ENCODE results near the gene SPATA31C1.

Gene SPATA31C1

DNA sequence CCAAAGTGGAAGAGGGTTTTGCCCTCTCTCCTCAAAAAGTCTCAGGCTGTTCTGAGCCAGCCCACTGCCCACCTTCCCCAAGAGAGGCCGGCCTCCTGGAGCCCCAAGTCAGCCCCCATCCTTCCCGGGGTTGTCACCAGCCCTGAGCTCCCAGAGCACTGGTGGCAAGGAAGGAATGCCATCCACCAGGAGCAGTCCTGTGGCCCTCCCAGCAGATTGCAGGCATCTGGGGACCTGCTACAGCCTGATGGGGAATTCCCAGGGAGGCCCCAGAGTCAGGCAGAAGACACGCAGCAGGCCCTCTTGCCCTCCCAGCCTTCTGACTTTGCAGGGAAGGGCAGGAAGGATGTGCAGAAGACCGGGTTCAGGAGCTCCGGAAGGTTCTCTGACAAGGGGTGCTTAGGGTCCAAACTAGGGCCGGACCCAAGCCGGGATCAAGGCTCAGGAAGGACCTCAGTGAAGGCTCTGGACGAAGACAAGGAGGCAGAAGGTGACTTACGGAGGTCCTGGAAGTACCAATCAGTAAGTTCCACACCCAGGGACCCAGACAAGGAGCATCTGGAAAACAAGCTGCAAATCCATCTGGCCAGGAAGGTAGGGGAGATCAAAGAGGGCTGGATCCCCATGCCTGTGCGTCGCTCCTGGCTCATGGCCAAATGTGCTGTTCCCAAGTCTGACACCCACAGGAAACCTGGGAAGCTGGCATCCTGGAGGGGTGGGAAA, 31.4 kb upstream of the SPATA31C1 start:
- H3K27me3 ChIP-seq (ENCODE audit: insufficient read depth, poor library complexity, severe bottlenecking), result no peaks in the 10 kb centered on the region
- H3K4me3 ChIP-seq (replicated peaks; ENCODE audit: insufficient read depth, low read length), result no peak overlapping the region
- TF ChIP-seq, protein P1, sequence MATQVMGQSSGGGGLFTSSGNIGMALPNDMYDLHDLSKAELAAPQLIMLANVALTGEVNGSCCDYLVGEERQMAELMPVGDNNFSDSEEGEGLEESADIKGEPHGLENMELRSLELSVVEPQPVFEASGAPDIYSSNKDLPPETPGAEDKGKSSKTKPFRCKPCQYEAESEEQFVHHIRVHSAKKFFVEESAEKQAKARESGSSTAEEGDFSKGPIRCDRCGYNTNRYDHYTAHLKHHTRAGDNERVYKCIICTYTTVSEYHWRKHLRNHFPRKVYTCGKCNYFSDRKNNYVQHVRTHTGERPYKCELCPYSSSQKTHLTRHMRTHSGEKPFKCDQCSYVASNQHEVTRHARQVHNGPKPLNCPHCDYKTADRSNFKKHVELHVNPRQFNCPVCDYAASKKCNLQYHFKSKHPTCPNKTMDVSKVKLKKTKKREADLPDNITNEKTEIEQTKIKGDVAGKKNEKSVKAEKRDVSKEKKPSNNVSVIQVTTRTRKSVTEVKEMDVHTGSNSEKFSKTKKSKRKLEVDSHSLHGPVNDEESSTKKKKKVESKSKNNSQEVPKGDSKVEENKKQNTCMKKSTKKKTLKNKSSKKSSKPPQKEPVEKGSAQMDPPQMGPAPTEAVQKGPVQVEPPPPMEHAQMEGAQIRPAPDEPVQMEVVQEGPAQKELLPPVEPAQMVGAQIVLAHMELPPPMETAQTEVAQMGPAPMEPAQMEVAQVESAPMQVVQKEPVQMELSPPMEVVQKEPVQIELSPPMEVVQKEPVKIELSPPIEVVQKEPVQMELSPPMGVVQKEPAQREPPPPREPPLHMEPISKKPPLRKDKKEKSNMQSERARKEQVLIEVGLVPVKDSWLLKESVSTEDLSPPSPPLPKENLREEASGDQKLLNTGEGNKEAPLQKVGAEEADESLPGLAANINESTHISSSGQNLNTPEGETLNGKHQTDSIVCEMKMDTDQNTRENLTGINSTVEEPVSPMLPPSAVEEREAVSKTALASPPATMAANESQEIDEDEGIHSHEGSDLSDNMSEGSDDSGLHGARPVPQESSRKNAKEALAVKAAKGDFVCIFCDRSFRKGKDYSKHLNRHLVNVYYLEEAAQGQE (IDR thresholded peaks at IDR 0.05; ENCODE audit: insufficient replicate concordance, low read depth), result no peak
- TF ChIP-seq, protein P2, sequence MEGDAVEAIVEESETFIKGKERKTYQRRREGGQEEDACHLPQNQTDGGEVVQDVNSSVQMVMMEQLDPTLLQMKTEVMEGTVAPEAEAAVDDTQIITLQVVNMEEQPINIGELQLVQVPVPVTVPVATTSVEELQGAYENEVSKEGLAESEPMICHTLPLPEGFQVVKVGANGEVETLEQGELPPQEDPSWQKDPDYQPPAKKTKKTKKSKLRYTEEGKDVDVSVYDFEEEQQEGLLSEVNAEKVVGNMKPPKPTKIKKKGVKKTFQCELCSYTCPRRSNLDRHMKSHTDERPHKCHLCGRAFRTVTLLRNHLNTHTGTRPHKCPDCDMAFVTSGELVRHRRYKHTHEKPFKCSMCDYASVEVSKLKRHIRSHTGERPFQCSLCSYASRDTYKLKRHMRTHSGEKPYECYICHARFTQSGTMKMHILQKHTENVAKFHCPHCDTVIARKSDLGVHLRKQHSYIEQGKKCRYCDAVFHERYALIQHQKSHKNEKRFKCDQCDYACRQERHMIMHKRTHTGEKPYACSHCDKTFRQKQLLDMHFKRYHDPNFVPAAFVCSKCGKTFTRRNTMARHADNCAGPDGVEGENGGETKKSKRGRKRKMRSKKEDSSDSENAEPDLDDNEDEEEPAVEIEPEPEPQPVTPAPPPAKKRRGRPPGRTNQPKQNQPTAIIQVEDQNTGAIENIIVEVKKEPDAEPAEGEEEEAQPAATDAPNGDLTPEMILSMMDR (IDR thresholded peaks at IDR 0.05; ENCODE audit: insufficient read depth, low read length), result no peak
- no peak overlapping the region for H3K27ac ChIP-seq (replicated peaks)
- no peak for DNase-seq (ENCODE audit: low read depth in 1 of 2, low spot score in 1 of 2)

DNA sequence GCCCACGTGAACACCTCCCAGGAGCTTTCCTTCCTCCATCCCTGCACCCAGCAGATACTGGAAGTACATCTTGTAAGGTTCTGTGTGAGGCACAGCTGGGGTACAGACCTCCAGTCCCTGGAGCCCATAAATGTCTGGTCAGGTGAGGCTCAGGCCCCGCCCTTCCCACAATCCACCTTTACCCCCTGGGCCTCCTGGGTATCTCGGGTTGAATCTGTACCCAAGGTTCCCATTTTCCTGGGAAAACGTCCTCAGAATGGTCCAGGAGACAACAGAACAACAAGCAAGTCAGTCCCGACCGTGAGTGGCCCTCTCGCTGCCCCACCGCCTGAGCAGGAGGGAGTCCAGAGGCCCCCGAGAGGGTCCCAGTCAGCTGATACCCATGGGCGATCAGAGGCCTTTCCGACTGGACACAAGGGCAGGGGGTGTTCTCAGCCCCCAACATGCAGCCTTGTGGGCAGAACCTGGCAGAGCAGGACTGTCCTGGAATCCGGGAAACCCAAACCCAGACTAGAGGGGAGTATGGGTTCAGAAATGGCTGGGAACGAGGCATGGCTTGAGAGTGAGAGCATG, 30.7 kb upstream of the SPATA31C1 start:
- TF ChIP-seq SPI1 (IDR thresholded peaks at IDR 0.05; ENCODE audit: borderline replicate concordance, low read depth) (no peak), POLR2AphosphoS5 (IDR thresholded peaks at IDR 0.05; ENCODE audit: low read depth) (no peak), GABPA (IDR thresholded peaks at IDR 0.05; ENCODE audit: low read depth) (no peak)
- TF ChIP-seq, protein P2 (IDR thresholded peaks at IDR 0.05; ENCODE audit: insufficient read depth, low read length), result no peak
- TF ChIP-seq, protein P1 (IDR thresholded peaks at IDR 0.05; ENCODE audit: insufficient replicate concordance, low read depth), result no peak
- no peak overlapping the region for H3K4me3 ChIP-seq (replicated peaks; ENCODE audit: insufficient read depth, low read length)
- DNase-seq (ENCODE audit: low read depth in 1 of 2, low spot score in 1 of 2), result no peak
- no peaks in the 10 kb centered on the region for H3K27me3 ChIP-seq (ENCODE audit: insufficient read depth, poor library complexity, severe bottlenecking)
- no peak overlapping the region for H3K27ac ChIP-seq (replicated peaks)

DNA sequence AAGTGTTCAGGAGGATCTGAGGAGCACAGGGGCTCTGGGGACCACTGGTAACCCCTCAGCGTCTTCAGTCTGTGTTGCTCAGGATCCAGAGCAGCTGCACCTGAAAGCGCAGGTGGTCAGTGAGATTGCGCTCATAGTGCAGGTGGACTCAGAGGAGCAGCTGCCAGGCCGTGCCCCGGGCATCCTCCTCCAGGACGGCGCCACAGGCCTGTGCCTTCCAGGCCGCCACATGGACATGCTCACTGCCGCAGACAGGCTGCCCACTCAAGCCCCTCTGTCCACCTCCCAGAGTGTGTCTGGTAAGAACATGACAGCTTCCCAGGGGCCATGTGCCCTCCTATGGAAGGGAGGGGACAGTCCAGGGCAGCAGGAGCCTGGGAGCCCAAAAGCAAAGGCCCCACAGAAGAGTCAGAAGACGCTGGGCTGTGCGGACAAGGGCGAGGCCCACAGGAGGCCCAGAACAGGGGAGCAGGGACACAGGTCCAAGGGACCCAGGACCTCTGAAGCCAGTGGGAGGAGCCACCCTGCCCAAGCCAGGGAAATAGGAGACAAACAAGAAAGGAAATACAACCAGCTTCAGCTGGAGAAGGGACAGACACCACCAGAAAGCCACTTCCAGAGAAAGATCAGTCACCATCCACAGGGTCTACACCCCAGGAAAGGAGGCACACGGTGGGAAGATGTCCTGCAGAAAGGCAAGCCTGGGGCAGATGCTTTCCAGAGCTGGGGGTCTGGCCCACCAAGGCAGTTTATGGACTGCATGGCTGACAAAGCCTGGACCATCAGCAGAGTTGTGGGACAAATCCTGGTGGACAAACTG, 29.9 kb upstream of the SPATA31C1 start:
- Histone ChIP-seq H3K4me3 (replicated peaks; ENCODE audit: insufficient read depth, low read length) (no peak overlapping the region), H3K27me3 (ENCODE audit: insufficient read depth, poor library complexity, severe bottlenecking) (no peaks in the 10 kb centered on the region), H3K27ac (replicated peaks) (no peak overlapping the region)
- DNase-seq (ENCODE audit: low read depth in 1 of 2, low spot score in 1 of 2), result no peak
- TF ChIP-seq SPI1 (IDR thresholded peaks at IDR 0.05; ENCODE audit: borderline replicate concordance, low read depth), result no peak
- no peak for TF ChIP-seq GABPA (IDR thresholded peaks at IDR 0.05; ENCODE audit: low read depth)
- TF ChIP-seq POLR2AphosphoS5 (IDR thresholded peaks at IDR 0.05; ENCODE audit: low read depth), result no peak
- TF ChIP-seq, protein P2 (IDR thresholded peaks at IDR 0.05; ENCODE audit: insufficient read depth, low read length), result no peak
- TF ChIP-seq, protein P1 (IDR thresholded peaks at IDR 0.05; ENCODE audit: insufficient replicate concordance, low read depth), result no peak
